ENCODE data around the gene ETNK1. TPM values are rescaled to one million over a fixed set of nuclear protein-coding genes. Genes with fewer than 3 reads are reported as not detected.
"Not testable (repeated sequence)": the region's sequence is repeated elsewhere in the genome, so short reads cannot be mapped to it uniquely, and the experiment has no call there.

Gene ETNK1
- total and polyA plus RNA-seq, 3 donors from 2014 or later, result 61.3 to 81.4 (median 66.7) TPM

DNA sequence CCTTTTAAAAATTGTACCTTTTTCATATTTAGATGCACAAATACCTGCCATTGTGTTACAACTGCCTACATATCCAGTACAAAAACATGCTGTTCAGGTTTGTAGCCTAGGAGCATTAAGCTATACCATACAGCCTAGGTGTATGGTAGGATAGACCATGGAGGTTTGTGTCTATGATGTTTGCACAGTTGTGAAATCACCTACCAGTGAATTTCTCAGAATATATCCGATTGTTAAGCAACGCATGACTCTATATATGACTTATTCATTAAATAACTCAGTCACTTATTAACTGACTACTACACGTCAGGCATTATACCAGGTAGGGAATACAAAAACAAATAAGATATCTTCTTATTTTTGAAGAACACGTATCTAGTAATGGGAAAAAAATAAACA is 26.2 kb upstream of the ETNK1 start:
- H3K27me3 ChIP-seq, result no peaks in the 10 kb centered on the region
- no peak overlapping the region for H3K27ac ChIP-seq
- TF ChIP-seq POLR2A (IDR thresholded peaks at IDR 0.05), result no peak
- TF ChIP-seq, protein P1, sequence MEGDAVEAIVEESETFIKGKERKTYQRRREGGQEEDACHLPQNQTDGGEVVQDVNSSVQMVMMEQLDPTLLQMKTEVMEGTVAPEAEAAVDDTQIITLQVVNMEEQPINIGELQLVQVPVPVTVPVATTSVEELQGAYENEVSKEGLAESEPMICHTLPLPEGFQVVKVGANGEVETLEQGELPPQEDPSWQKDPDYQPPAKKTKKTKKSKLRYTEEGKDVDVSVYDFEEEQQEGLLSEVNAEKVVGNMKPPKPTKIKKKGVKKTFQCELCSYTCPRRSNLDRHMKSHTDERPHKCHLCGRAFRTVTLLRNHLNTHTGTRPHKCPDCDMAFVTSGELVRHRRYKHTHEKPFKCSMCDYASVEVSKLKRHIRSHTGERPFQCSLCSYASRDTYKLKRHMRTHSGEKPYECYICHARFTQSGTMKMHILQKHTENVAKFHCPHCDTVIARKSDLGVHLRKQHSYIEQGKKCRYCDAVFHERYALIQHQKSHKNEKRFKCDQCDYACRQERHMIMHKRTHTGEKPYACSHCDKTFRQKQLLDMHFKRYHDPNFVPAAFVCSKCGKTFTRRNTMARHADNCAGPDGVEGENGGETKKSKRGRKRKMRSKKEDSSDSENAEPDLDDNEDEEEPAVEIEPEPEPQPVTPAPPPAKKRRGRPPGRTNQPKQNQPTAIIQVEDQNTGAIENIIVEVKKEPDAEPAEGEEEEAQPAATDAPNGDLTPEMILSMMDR (IDR thresholded peaks at IDR 0.05), result no peak
- H3K36me3 ChIP-seq (ENCODE audit: low read depth, missing control alignments), result no peaks in the 10 kb centered on the region
- intact Hi-C loops (cut with DNase I; ENCODE audit: low total_unique reads), result no loop called here
- no peak for DNase-seq
- no peaks in the 10 kb centered on the region for H3K9me3 ChIP-seq
- no peak overlapping the region for H3K4me3 ChIP-seq
- peaks cover 7% of the 10 kb centered on the region for H3K4me1 ChIP-seq
- 91 to 92% methylated on average over 4 of the region's 4 CpGs for WGBS, 2 donors

GRCh38 chr12:22600181-22600580 is 24.8 kb upstream of the ETNK1 start:
- no peaks in the 10 kb centered on the region for H3K9me3 ChIP-seq
- H3K4me1 ChIP-seq, result no peaks in the 10 kb centered on the region
- no peaks in the 10 kb centered on the region for H3K36me3 ChIP-seq (ENCODE audit: low read depth, missing control alignments)
- 92 to 97% methylated on average over 4 of the region's 4 CpGs for WGBS, 2 donors
- H3K4me3 ChIP-seq, result no peak overlapping the region
- no peaks in the 10 kb centered on the region for H3K27me3 ChIP-seq
- no peak for DNase-seq
- no peak overlapping the region for H3K27ac ChIP-seq
- intact Hi-C loops (cut with DNase I; ENCODE audit: low total_unique reads), result no loop called here
- TF ChIP-seq POLR2A (IDR thresholded peaks at IDR 0.05), result no peak
- TF ChIP-seq, protein P1 (IDR thresholded peaks at IDR 0.05), result no peak

DNA sequence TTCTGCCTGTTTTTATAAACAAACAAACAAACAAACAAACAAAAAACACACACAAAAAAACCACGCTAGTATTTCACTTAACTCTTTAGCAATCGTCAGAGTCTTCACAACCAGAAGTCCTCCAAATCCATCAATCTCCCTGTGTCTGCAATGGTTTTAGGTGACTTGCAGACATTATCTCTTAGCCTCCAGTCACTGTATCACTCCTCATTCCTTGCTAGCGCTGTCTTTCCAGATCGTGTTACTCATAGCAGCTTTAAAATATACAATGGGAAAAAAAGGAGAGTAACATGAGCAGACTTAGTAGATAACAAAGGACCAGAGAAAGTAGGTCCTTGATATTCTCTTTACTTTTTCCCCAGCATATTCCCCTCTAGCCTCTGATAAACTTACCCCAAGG is 15.5 kb upstream of the ETNK1 start:
- H3K9me3 ChIP-seq, result no peaks in the 10 kb centered on the region
- no peak for TF ChIP-seq POLR2A (IDR thresholded peaks at IDR 0.05)
- TF ChIP-seq, protein P1 (IDR thresholded peaks at IDR 0.05), result no peak
- no peak for DNase-seq
- no peaks in the 10 kb centered on the region for H3K4me1 ChIP-seq
- no peaks in the 10 kb centered on the region for H3K27me3 ChIP-seq
- no peak overlapping the region for H3K4me3 ChIP-seq
- no peaks in the 10 kb centered on the region for H3K36me3 ChIP-seq (ENCODE audit: low read depth, missing control alignments)
- intact Hi-C loops (cut with DNase I; ENCODE audit: low total_unique reads), result no loop called here
- 50 to 59% methylated on average over 4 of the region's 4 CpGs for WGBS, 2 donors
- no peak overlapping the region for H3K27ac ChIP-seq

DNA sequence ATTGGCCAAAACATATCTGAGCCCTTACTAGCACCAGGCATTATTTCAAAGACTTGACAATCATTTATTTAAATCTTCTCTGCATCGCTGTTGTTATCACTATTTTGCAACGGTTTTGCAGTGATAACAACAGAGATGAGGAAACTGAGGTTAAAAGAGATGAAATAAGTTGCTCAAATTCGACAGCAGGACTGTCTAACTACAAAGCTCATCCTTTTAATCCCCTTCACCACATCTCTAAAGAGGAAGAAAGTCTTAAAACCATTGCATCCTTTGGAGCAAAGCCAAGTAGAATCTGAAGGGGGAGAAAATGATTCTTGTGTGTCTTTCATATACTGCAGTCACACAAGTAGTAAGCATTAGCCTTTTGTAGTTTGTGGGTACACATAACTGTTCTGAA is 14.8 kb upstream of the ETNK1 start:
- WGBS, 2 donors, result 65 to 70% methylated on average over 3 of the region's 3 CpGs
- Histone ChIP-seq H3K9me3 (no peaks in the 10 kb centered on the region), H3K4me3 (no peak overlapping the region), H3K36me3 (ENCODE audit: low read depth, missing control alignments) (no peaks in the 10 kb centered on the region), H3K27me3 (no peaks in the 10 kb centered on the region), H3K4me1 (no peaks in the 10 kb centered on the region), H3K27ac (no peak overlapping the region)
- intact Hi-C loops (cut with DNase I; ENCODE audit: low total_unique reads), result no loop called here
- no peak for DNase-seq
- TF ChIP-seq, protein P1 (IDR thresholded peaks at IDR 0.05), result no peak
- TF ChIP-seq POLR2A (IDR thresholded peaks at IDR 0.05), result no peak

DNA sequence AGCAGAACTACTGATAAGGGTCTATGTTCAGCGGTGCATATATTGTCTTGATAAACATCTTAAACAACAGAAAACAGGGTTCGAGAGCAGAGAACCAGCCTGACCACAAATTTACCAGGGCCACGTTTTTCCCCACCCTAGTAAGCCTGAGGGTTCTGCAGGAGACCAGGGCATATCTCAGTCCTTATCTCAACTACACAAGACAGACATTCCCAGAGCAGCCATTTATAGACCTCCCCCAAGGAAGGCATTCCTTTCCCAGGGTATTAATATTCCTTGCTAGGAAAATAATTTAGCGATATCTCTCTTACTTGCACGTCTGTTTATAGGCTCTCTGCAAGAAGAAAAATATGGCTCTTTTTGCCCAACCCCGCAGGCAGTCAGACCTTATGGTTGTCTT is 12.1 kb upstream of the ETNK1 start:
- H3K9me3 ChIP-seq; H3K27ac ChIP-seq; H3K4me3 ChIP-seq; H3K27me3 ChIP-seq; H3K4me1 ChIP-seq; H3K36me3 ChIP-seq (ENCODE audit: low read depth, missing control alignments); DNase-seq; intact Hi-C loops (cut with DNase I; ENCODE audit: low total_unique reads): not testable (repeated sequence)
- 86 to 91% methylated on average over 6 of the region's 6 CpGs for WGBS, 2 donors
